B cell (primary cell): ENCODE results near the gene NACAD. TPM values are rescaled to one million over a fixed set of nuclear protein-coding genes. Genes with fewer than 3 reads are reported as not detected.
A peak's percentile ranks its signal among the peaks of the same experiment; 100 is the strongest.

Experiments used
- ATAC-seq: fragments of 200-7000 bp; cut with Tn5 transposase; one replicate; pipeline ENCODE4 v1.10.0; 2021; ENCODE audit warnings: low read depth, mild to moderate bottlenecking, moderate number of reproducible peaks, moderate library complexity
- CTCF ChIA-PET: fragments of 350-600 bp; sonication (Branson Sonifier 250); formaldehyde crosslinking; loops from one replicate; lab custom pipeline; 2021; ENCODE audit warnings: antibody characterized with exemption, inconsistent platforms; lab: Charles Lee
- POLR2A ChIA-PET: fragments of 350-600 bp; sonication (Branson Sonifier 250); formaldehyde crosslinking; loops from one replicate; lab custom pipeline; 2021; ENCODE audit warnings: antibody characterized with exemption; lab: Charles Lee
- DNase-seq: peaks from one replicate; pipeline ENCODE4 v3.0.0; 2013
- H2AFZ ChIP-seq: 2 replicates; pipeline ENCODE4 v1.6.1; 2012; ENCODE audit warnings: mild to moderate bottlenecking, low read depth, low read length; ENCODE audit not compliant: insufficient read depth, poor library complexity, severe bottlenecking
- H3K27ac ChIP-seq, 2 donors: 1 replicate in 1 of 2; 2 replicates in 1 of 2; pipeline ENCODE4 v1.5.1; 2012 to 2013; ENCODE audit warnings: low read length in 2 of 2, mild to moderate bottlenecking in 2 of 2, moderate library complexity in 1 of 2
- H3K27me3 ChIP-seq, 4 experiments: fragments of 200-600 bp in 1 of 4; sonication (generic) in 1 of 4; replicated peaks in 1 of 4; 1 replicate in 2 of 4; 2 replicates in 2 of 4; pipeline versions ENCODE4 v1.6.1 to v1.7.0; 2013 to 2016; ENCODE audit warnings: low read length in 3 of 4, mild to moderate bottlenecking in 2 of 4, mixed read lengths in 1 of 4, moderate library complexity in 1 of 4; ENCODE audit not compliant: insufficient read depth in 4 of 4, control insufficient read depth in 3 of 4; ENCODE audit errors: control extremely low read depth in 1 of 4
- H3K36me3 ChIP-seq, 2 experiments: replicated peaks in 1 of 2; 1 replicate in 1 of 2; 2 replicates in 1 of 2; pipeline versions ENCODE4 v1.6.1 to v1.7.1; 2013; ENCODE audit warnings: low read length in 1 of 2; ENCODE audit not compliant: insufficient read depth in 2 of 2, control insufficient read depth in 1 of 2; ENCODE audit errors: control extremely low read depth in 1 of 2, extremely low read depth in 1 of 2
- H3K4me1 ChIP-seq, 2 donors: fragments of 200-600 bp in 1 of 2; sonication (generic) in 1 of 2; 1 replicate in 1 of 2; 2 replicates in 1 of 2; pipeline versions ENCODE4 v1.5.1 to v1.6.1; 2013 to 2017; ENCODE audit warnings: low read length in 2 of 2; ENCODE audit not compliant: control insufficient read depth in 2 of 2, insufficient read depth in 2 of 2
- H3K4me2 ChIP-seq: replicated peaks from 2 replicates; pipeline ENCODE3; 2012; ENCODE audit warnings: mild to moderate bottlenecking, low read depth, low read length; ENCODE audit not compliant: poor library complexity, severe bottlenecking
- H3K4me3 ChIP-seq, 5 experiments: fragments of 200-600 bp in 1 of 5; sonication (generic) in 1 of 5; 1 replicate in 3 of 5; 2 replicates in 2 of 5; pipeline versions ENCODE4 v1.5.1 to v1.7.0; 2011 to 2016; ENCODE audit warnings: low read length in 4 of 5, mild to moderate bottlenecking in 4 of 5, low read depth in 2 of 5, control low read depth in 1 of 5, moderate library complexity in 1 of 5; ENCODE audit not compliant: insufficient read depth in 1 of 5; ENCODE audit errors: control extremely low read depth in 1 of 5, extremely low read depth in 1 of 5
- H3K79me2 ChIP-seq: fragments of 200-600 bp; sonication (generic); one replicate; pipeline ENCODE4 v1.6.0; 2016; ENCODE audit warnings: low read length; ENCODE audit not compliant: control insufficient read depth, insufficient read depth
- H3K9ac ChIP-seq: fragments of 200-600 bp; sonication (generic); 2 replicates; pipeline ENCODE4 v1.6.1; 2017; ENCODE audit warnings: mild to moderate bottlenecking, low read length, moderate library complexity
- H3K9me3 ChIP-seq, 3 donors: one replicate each; pipeline versions ENCODE4 v1.6.1 to v1.7.1; 2013; ENCODE audit warnings: low read length in 2 of 3; ENCODE audit not compliant: control insufficient read depth in 2 of 3, insufficient read depth in 1 of 3; ENCODE audit errors: control extremely low read depth in 1 of 3
- H4K20me1 ChIP-seq: 2 replicates; pipeline ENCODE4 v1.6.0; 2012; ENCODE audit warnings: mild to moderate bottlenecking, low read length; ENCODE audit not compliant: insufficient read depth, control insufficient read depth, poor library complexity, severe bottlenecking
- H3K27ac Mint-ChIP-seq: one replicate; pipeline ENCODE4 v1.8.0; 2021; ENCODE audit warnings: mixed read lengths
- H3K27me3 Mint-ChIP-seq: one replicate; pipeline ENCODE4 v1.8.0; 2021; ENCODE audit warnings: mixed read lengths
- H3K4me1 Mint-ChIP-seq: one replicate; pipeline ENCODE4 v1.8.0; 2021; ENCODE audit warnings: mixed read lengths
- H3K4me3 Mint-ChIP-seq: one replicate; pipeline ENCODE4 v1.8.0; 2021; ENCODE audit warnings: mixed read lengths
- H3K9me3 Mint-ChIP-seq: one replicate; pipeline ENCODE4 v1.8.0; 2022; ENCODE audit warnings: mixed read lengths; ENCODE audit not compliant: insufficient read depth
- EZH2 ChIP-seq: IDR thresholded peaks from 2 replicates; pipeline ENCODE4 v1.6.1; 2012; ENCODE audit warnings: borderline replicate concordance, low read depth, mild to moderate bottlenecking, moderate library complexity, low read length; ENCODE audit not compliant: insufficient read depth, poor library complexity, severe bottlenecking
- WGBS: methylation state at CpG from one replicate; pipeline ENCODE4 v1.1.5; 2013; ENCODE audit warnings: missing lambda C conversion rate; ENCODE audit not compliant: insufficient coverage; 5-methylcytosine and 5-hydroxymethylcytosine counted together
- intact Hi-C: fragments of 100-400 bp; cut with micrococcal nuclease; formaldehyde crosslinking; loops from one replicate; pipeline ENCODE4 v1.10.0; 2022
- polyA plus RNA-seq: library from polyadenylated mRNA; depleted of rRNA; stranded (reverse); fragments of >200 nt; gene quantifications from 2 replicates; pipeline ENCODE4 v1.2.3, GENCODE V29; 2012
- total RNA-seq, 2 donors: library from RNA; stranded (reverse); fragments of 120-200 nt in 1 of 2; gene quantifications; 1 replicate in 1 of 2; 2 replicates in 1 of 2; pipeline versions ENCODE4 v1.2.3 to v1.2.4, GENCODE V29; 2013 to 2022
- TF ChIP-seq, protein P1 (sequence below): fragments of 200-600 bp; IDR thresholded peaks from one replicate; pipeline ENCODE4 v1.8.0; 2022; ENCODE audit warnings: antibody characterized with exemption, mild to moderate bottlenecking

The NACAD gene
- total and polyA plus RNA-seq, 2 donors (not counting 1 experiment from before 2014, with no cell fraction given): 0.04 to 0.49 TPM

DNA sequence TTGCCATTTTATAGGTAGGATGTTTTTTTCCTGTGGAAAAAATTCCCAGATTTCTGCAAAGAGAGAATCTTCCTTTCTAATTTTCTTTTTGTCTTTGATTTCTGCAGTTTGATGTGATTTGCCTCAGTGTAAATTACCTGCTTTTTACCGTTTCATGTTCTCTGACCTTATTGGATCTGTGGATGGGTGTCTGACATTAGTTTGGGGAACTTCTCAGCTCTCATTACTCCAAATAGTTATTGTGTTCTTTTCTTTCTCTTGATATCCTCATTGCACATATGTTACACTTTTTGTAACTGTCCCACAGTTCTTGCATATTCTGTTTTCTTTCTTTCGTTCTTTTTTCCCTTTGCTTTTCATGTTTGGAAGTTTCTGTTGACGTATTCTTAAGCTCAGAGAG, 28.5 kb downstream of the NACAD start:
- Mint-ChIP-seq H3K27me3 (no peaks in the 10 kb centered on the region), H3K4me1 (peaks cover 66% of the 10 kb centered on the region), H3K9me3 (no peaks in the 10 kb centered on the region), H3K4me3 (no peak overlapping the region), H3K27ac (peak overlapping the region; percentile 33)
- Histone ChIP-seq H3K27me3 (no peaks in the 10 kb centered on the region), H3K79me2 (peaks cover 100% of the 10 kb centered on the region), H3K4me3 (no peak overlapping the region), H4K20me1 (peaks cover 99% of the 10 kb centered on the region), H3K9me3 (no peaks in the 10 kb centered on the region), H2AFZ (no peak overlapping the region), H3K9ac (no peak overlapping the region), H3K36me3 (peaks cover 4 to 48% of the 10 kb centered on the region in 2 experiments), H3K27ac (peak overlapping the region in 1 of 2 donors; percentile 4), H3K4me1 (peaks cover 11 to 14% of the 10 kb centered on the region in 2 donors), H3K4me2 (no peak overlapping the region)
- CTCF ChIA-PET: no interaction called here
- TF ChIP-seq EZH2: no peak
- TF ChIP-seq, protein P1, sequence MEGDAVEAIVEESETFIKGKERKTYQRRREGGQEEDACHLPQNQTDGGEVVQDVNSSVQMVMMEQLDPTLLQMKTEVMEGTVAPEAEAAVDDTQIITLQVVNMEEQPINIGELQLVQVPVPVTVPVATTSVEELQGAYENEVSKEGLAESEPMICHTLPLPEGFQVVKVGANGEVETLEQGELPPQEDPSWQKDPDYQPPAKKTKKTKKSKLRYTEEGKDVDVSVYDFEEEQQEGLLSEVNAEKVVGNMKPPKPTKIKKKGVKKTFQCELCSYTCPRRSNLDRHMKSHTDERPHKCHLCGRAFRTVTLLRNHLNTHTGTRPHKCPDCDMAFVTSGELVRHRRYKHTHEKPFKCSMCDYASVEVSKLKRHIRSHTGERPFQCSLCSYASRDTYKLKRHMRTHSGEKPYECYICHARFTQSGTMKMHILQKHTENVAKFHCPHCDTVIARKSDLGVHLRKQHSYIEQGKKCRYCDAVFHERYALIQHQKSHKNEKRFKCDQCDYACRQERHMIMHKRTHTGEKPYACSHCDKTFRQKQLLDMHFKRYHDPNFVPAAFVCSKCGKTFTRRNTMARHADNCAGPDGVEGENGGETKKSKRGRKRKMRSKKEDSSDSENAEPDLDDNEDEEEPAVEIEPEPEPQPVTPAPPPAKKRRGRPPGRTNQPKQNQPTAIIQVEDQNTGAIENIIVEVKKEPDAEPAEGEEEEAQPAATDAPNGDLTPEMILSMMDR: no peak
- 100% methylated on average over 1 of the region's 3 CpGs for WGBS
- intact Hi-C loops: loop anchor here (5.0 to 10.0 kb wide), 2 partner anchors 33 to 55 kb away; partner anchors contain the start of gene CCM2
- no peak for DNase-seq
- POLR2A ChIA-PET: no interaction called here
- ATAC-seq: no peak

DNA sequence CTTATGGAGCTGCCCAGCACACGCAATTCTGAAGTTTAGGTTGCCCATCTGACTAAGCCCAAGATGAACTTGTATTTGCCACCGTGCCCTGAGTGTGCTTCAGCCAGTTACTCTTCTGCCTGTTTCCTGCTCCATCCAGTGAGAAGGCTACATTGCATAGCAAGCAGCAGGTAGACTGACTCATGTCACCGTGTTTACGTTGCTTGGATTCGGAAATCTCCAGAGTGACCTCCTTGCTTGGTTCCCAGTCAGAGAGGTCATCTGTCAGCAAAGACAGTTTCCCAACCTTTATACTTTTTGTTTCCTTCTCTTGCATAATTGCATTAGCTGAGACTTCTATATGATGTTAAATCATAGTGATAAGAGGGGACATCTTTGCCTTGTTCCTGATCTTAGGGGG, 30.9 kb downstream of the NACAD start:
- no peak overlapping the region for H3K4me3 ChIP-seq
- DNase-seq: no peak
- POLR2A ChIA-PET: no interaction called here
- no peaks in the 10 kb centered on the region for H3K27me3 ChIP-seq
- no peaks in the 10 kb centered on the region for H3K9me3 Mint-ChIP-seq
- no peaks in the 10 kb centered on the region for H3K27me3 Mint-ChIP-seq
- H3K4me2 ChIP-seq: no peak overlapping the region
- intact Hi-C loops: no loop called here
- H3K9me3 ChIP-seq: no peaks in the 10 kb centered on the region
- H2AFZ ChIP-seq: no peak overlapping the region
- TF ChIP-seq, protein P1: no peak
- no peak for TF ChIP-seq EZH2
- peaks cover 100% of the 10 kb centered on the region for H3K79me2 ChIP-seq
- peaks cover 97% of the 10 kb centered on the region for H4K20me1 ChIP-seq
- H3K9ac ChIP-seq: no peak overlapping the region
- CTCF ChIA-PET: interaction anchor here (0.6 kb wide), 1 partner anchor 34 kb away, joined by 3 read pairs; no protein-coding TSS in a partner anchor
- 97% methylated on average over 5 of the region's 5 CpGs for WGBS
- H3K4me1 Mint-ChIP-seq: peaks cover 73% of the 10 kb centered on the region
- peaks cover 8 to 15% of the 10 kb centered on the region in 2 donors for H3K4me1 ChIP-seq
- no peak for ATAC-seq
- no peak overlapping the region for H3K4me3 Mint-ChIP-seq
- H3K27ac ChIP-seq: no peak overlapping the region
- H3K27ac Mint-ChIP-seq: peak overlapping the region; percentile 4
- H3K36me3 ChIP-seq: peaks cover 4 to 49% of the 10 kb centered on the region in 2 experiments
